ENCODE data around the gene UTP25.
"Not testable (repeated sequence)": the region's sequence is repeated elsewhere in the genome, so short reads cannot be mapped to it uniquely, and the experiment has no call there.

The UTP25 gene

GRCh38 chr1:209827384-209828262 is at the start of gene UTP25:
TSS of gene UTP25 (plus strand) at chr1:209827972. CDS start at chr1:209828064, 92 bp downstream.
- peak; percentile 97 for DNase-seq

GRCh38 chr1:209778102-209778501 is 49.7 kb upstream of the UTP25 start:
- DNase-seq: no peak

- no peak for DNase-seq
Measured at GRCh38 chr1:209780268-209780667, 47.5 kb upstream of the UTP25 start.

- DNase-seq: no peak
Measured at GRCh38 chr1:209783386-209783785, 44.4 kb upstream of the UTP25 start.

- peak; percentile 98 for DNase-seq
Measured at GRCh38 chr1:209784265-209785169, 43.3 kb upstream of the UTP25 start, which contains the start of gene C1orf74. TSS of gene C1orf74 (minus strand) at chr1:209784559. CDS start at chr1:209783634, 925 bp downstream.

GRCh38 chr1:209785592-209785991 is 42.2 kb upstream of the UTP25 start:
- DNase-seq: no peak

- no peak for DNase-seq
Measured at GRCh38 chr1:209786146-209786545, 41.6 kb upstream of the UTP25 start.

GRCh38 chr1:209787551-209787950 is 40.2 kb upstream of the UTP25 start:
- no peak for DNase-seq

GRCh38 chr1:209789245-209789644 is 38.5 kb upstream of the UTP25 start:
- no peak for DNase-seq

- DNase-seq: peak; percentile 30
Measured at GRCh38 chr1:209790286-209791193, 37.2 kb upstream of the UTP25 start.

- no peak for DNase-seq
Measured at GRCh38 chr1:209791920-209792319, 35.9 kb upstream of the UTP25 start.

GRCh38 chr1:209793711-209794110 is 34.1 kb upstream of the UTP25 start:
- not testable (repeated sequence) for DNase-seq

- DNase-seq: no peak
Measured at GRCh38 chr1:209797978-209798639, 29.7 kb upstream of the UTP25 start.

GRCh38 chr1:209800984-209801834 is 26.6 kb upstream of the UTP25 start:
- DNase-seq: no peak

- DNase-seq: no peak
Measured at GRCh38 chr1:209802117-209802779, 25.5 kb upstream of the UTP25 start.

GRCh38 chr1:209802780-209803152 is 25.0 kb upstream of the UTP25 start:
- DNase-seq: no peak

- DNase-seq: no peak
Measured at GRCh38 chr1:209803568-209803967, 24.2 kb upstream of the UTP25 start.

- no peak for DNase-seq
Measured at GRCh38 chr1:209805341-209805781, 22.4 kb upstream of the UTP25 start.

- peak; percentile 73 for DNase-seq
Measured at GRCh38 chr1:209805875-209806760, 21.7 kb upstream of the UTP25 start, which contains the start of gene IRF6. TSS of gene IRF6 (minus strand) at chr1:209806142. CDS start at chr1:209801413, 4,729 bp downstream.
